Activated CD8-positive, alpha-beta memory T cell treated with anti-CD3 and anti-CD28 coated beads, Interleukin-2, amount 50 U/mL, for 1 hour (primary cell): ENCODE results near the gene NOS1AP.
"Not testable (repeated sequence)": the region's sequence is repeated elsewhere in the genome, so short reads cannot be mapped to it uniquely, and the experiment has no call there.

ENCODE experiments used
- DNase-seq: peaks from one replicate; pipeline ENCODE4 v3.0.0-alpha.2; 2020; ENCODE audit errors: extremely low read depth

NOS1AP gene

GRCh38 chr1:162166917-162167615, 97.6 kb downstream of the NOS1AP start:
- no peak for DNase-seq

GRCh38 chr1:162168261-162168660, 98.8 kb downstream of the NOS1AP start:
- no peak for DNase-seq

GRCh38 chr1:162169031-162169790, 99.7 kb downstream of the NOS1AP start:
- no peak for DNase-seq

- no peak for DNase-seq
These were observed 101.6 kb downstream of the NOS1AP start for GRCh38 chr1:162171111-162171510.

- no peak for DNase-seq
These were observed 103.0 kb downstream of the NOS1AP start for GRCh38 chr1:162172311-162173102.

- not testable (repeated sequence) for DNase-seq
These were observed 104.1 kb downstream of the NOS1AP start for GRCh38 chr1:162173607-162174006.

GRCh38 chr1:162174027-162174426, 104.5 kb downstream of the NOS1AP start:
- not testable (repeated sequence) for DNase-seq

- no peak for DNase-seq
These were observed 106.0 kb downstream of the NOS1AP start for GRCh38 chr1:162175379-162176081.

- DNase-seq, result no peak
These were observed 107.6 kb downstream of the NOS1AP start for GRCh38 chr1:162177126-162177525.

- no peak for DNase-seq
These were observed 108.9 kb downstream of the NOS1AP start for GRCh38 chr1:162178432-162178831.

- no peak for DNase-seq
These were observed 109.6 kb downstream of the NOS1AP start for GRCh38 chr1:162179121-162179520.

GRCh38 chr1:162180813-162181212, 111.3 kb downstream of the NOS1AP start:
- no peak for DNase-seq

GRCh38 chr1:162182090-162182489, 112.6 kb downstream of the NOS1AP start:
- no peak for DNase-seq

GRCh38 chr1:162185314-162186025, 116.0 kb downstream of the NOS1AP start:
- no peak for DNase-seq

- no peak for DNase-seq
These were observed 116.5 kb downstream of the NOS1AP start for GRCh38 chr1:162186026-162186374.

- DNase-seq, result no peak
These were observed 116.9 kb downstream of the NOS1AP start for GRCh38 chr1:162186406-162186805.

GRCh38 chr1:162187687-162188276, 118.3 kb downstream of the NOS1AP start:
- DNase-seq, result no peak

GRCh38 chr1:162189345-162189744, 119.9 kb downstream of the NOS1AP start:
- DNase-seq, result no peak

- DNase-seq, result no peak
These were observed 122.2 kb downstream of the NOS1AP start for GRCh38 chr1:162191396-162192305.

- no peak for DNase-seq
These were observed 122.8 kb downstream of the NOS1AP start for GRCh38 chr1:162192306-162192678.
